Measurements from ENCODE around the gene EIF4A2. TPM values are rescaled to one million over a fixed set of nuclear protein-coding genes. Genes with fewer than 3 reads are reported as not detected.
"Not testable (repeated sequence)": the region's sequence is repeated elsewhere in the genome, so short reads cannot be mapped to it uniquely, and the experiment has no call there.

EIF4A2 gene
- total and polyA plus RNA-seq, 8 donors = 209 to 402 (median 264) TPM

GRCh38 chr3:186806089-186807055, 23.0 kb downstream of the EIF4A2 start, which contains the start of gene RFC4:
Gene RFC4, minus strand, starts transcription at chr3:186806482. Its CDS starts 1,769 bp downstream, at chr3:186804713.
- peak; percentile 75 to 93 (median 86) for DNase-seq
- 0% methylated on average over 70 of the region's 70 CpGs for WGBS, 2 donors
- TF ChIP-seq CTCF (IDR thresholded peaks at IDR 0.05) = no peak
- no peak for FAIRE-seq
- H3K27me3 ChIP-seq = no peaks in the 10 kb centered on the region
- peak within 1 kb of the TSS; percentile 81 to 91 (median 87) for H3K27ac ChIP-seq
- peaks cover 0 to 11% (median 0%) of the 10 kb centered on the region in 3 donors for H3K4me1 ChIP-seq
- H3K9me3 ChIP-seq = no peaks in the 10 kb centered on the region
- peak within 1 kb of the TSS; percentile 59 to 84 (median 78) for H3K4me3 ChIP-seq
- ATAC-seq = peak; percentile 98 to 99 (median 98)
- no peaks in the 10 kb centered on the region for H3K36me3 ChIP-seq
- intact Hi-C loops (cut with DNase I) = no loop called here

- no peak for TF ChIP-seq CTCF (IDR thresholded peaks at IDR 0.05)
- Histone ChIP-seq H3K4me1 (peaks cover 0 to 11% (median 0%) of the 10 kb centered on the region in 3 donors), H3K4me3 (peak overlapping the region in 2 of 4 donors; percentile 81 to 84), H3K27me3 (no peaks in the 10 kb centered on the region), H3K27ac (no peak overlapping the region), H3K36me3 (no peaks in the 10 kb centered on the region), H3K9me3 (no peaks in the 10 kb centered on the region)
- ATAC-seq (no peak), FAIRE-seq (no peak), DNase-seq (no peak)
- 25 to 32% methylated on average over 5 of the region's 5 CpGs for WGBS, 2 donors
- intact Hi-C loops (cut with DNase I) = no loop called here
Measured at GRCh38 chr3:186807231-186807630, 23.9 kb downstream of the EIF4A2 start.

DNA sequence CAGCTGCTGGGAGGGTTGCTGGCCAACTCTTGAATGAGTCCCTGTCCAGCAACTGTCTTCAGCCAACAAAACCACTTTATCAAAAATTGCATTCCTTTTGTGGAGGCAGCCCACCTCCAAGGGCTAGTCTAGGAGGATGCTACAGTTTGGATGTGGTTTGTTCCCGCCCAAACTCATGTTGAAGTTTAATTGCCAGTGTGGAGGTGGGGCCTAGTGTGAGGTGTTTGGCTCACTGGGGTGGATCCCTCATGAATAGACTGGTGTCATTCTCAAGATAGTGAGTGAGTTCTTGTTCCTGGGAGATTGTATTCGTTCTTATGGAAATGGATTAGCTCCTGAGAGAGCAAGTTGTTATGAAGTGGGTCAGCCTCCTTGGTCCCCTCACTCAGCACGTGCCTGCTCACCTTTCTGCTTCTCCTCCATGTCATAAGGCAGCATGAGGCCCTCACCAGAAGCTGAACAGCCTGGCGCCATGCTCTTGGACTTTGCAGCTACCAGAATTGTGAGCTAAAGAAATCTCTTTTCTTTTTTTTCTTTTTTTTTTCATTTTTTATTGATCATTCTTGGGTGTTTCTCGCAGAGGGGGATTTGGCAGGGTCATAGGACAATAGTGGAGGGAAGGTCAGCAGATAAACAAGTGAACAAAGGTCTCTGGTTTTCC, 27.1 kb downstream of the EIF4A2 start:
- H3K27ac ChIP-seq = no peak overlapping the region
- intact Hi-C loops (cut with DNase I) = no loop called here
- no peaks in the 10 kb centered on the region for H3K27me3 ChIP-seq
- ATAC-seq (no peak), DNase-seq (no peak), FAIRE-seq (no peak)
- peaks cover 0 to 6% (median 0%) of the 10 kb centered on the region in 3 donors for H3K4me1 ChIP-seq
- no peak for TF ChIP-seq CTCF (IDR thresholded peaks at IDR 0.05)
- no peaks in the 10 kb centered on the region for H3K9me3 ChIP-seq
- no peaks in the 10 kb centered on the region for H3K36me3 ChIP-seq
- WGBS, 2 donors = 74 to 77% methylated on average over 5 of the region's 5 CpGs
- no peak overlapping the region for H3K4me3 ChIP-seq

DNA sequence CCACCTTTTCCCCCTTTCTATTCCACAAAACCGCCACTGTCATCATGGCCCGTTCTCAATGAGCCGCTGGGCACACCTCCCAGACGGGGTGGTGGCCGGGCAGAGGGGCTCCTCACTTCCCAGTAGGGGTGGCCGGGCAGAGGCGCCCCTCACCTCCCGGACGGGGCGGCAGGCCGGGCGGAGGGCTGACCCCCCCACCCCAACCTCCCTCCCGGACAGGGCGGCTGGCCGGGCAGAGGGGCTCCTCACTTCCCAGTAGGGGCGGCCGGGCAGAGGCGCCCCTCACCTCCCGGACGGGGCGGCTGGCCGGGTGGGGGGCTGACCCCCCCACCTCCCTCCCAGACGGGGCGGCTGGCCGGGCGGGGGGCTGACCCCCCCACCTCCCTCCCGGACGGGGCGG, 27.9 kb downstream of the EIF4A2 start:
- ATAC-seq; H3K4me3 ChIP-seq; H3K4me1 ChIP-seq; H3K9me3 ChIP-seq; FAIRE-seq; intact Hi-C loops (cut with DNase I); H3K36me3 ChIP-seq; H3K27ac ChIP-seq; H3K27me3 ChIP-seq; DNase-seq: not testable (repeated sequence)
- WGBS, 2 donors = 88 to 91% methylated on average over 16 to 18 of the region's 29 CpGs

- Histone ChIP-seq H3K27ac (no peak overlapping the region), H3K4me1 (no peaks in the 10 kb centered on the region), H3K36me3 (no peaks in the 10 kb centered on the region), H3K9me3 (no peaks in the 10 kb centered on the region), H3K4me3 (no peak overlapping the region), H3K27me3 (no peaks in the 10 kb centered on the region)
- ATAC-seq (no peak), FAIRE-seq (no peak), DNase-seq (no peak)
- intact Hi-C loops (cut with DNase I) = no loop called here
- 81 to 88% methylated on average over 4 of the region's 4 CpGs for WGBS, 2 donors
- TF ChIP-seq CTCF (IDR thresholded peaks at IDR 0.05) = no peak
Measured at GRCh38 chr3:186814100-186814499, 30.7 kb downstream of the EIF4A2 start.
